ENCODE measurements around the gene FHOD3. TPM values are rescaled to one million over a fixed set of nuclear protein-coding genes. Genes with fewer than 3 reads are reported as not detected.

FHOD3 gene
- total RNA-seq, 2 donors from 2014 or later: 2.8 to 3.1 TPM

- no peak overlapping the region for H3K27ac ChIP-seq (ENCODE audit: low read depth, low read length)
- no peaks in the 10 kb centered on the region for H3K36me3 ChIP-seq (ENCODE audit: control insufficient read depth, insufficient read depth, low read length)
- no peak overlapping the region for H3K9ac ChIP-seq (ENCODE audit: extremely low read depth, low read length, poor library complexity, severe bottlenecking)
- no peak for DNase-seq
- no peak overlapping the region for H3K27ac Mint-ChIP-seq
- TF ChIP-seq CTCF (conservative IDR thresholded peaks at IDR 0.05): no peak
- H3K27me3 ChIP-seq (ENCODE audit: control insufficient read depth, insufficient read depth, low read length, poor library complexity, severe bottlenecking): no peaks in the 10 kb centered on the region
- no peaks in the 10 kb centered on the region for H3K9me3 ChIP-seq (ENCODE audit: control insufficient read depth, low read length)
- H3K4me1 ChIP-seq (ENCODE audit: control insufficient read depth, insufficient read depth, low read length): no peaks in the 10 kb centered on the region
- H3K4me3 Mint-ChIP-seq: no peak overlapping the region
- H3K4me3 ChIP-seq (ENCODE audit: low read length): no peak overlapping the region
- no peaks in the 10 kb centered on the region for H3K4me1 Mint-ChIP-seq
- no peaks in the 10 kb centered on the region for H3K36me3 Mint-ChIP-seq (ENCODE audit: low read depth)
- H3K27me3 Mint-ChIP-seq (ENCODE audit: insufficient read depth): no peaks in the 10 kb centered on the region
- no peaks in the 10 kb centered on the region for H3K9me3 Mint-ChIP-seq
- WGBS, 2 experiments (ENCODE audit: insufficient coverage in 1 of 2, insufficient read length in 1 of 2): 88 to 90% methylated on average over 1 of the region's 1 CpG
These were observed 123.3 kb downstream of the FHOD3 start for GRCh38 chr18:36420826-36421225.

- peak; percentile 42 for TF ChIP-seq CTCF (conservative IDR thresholded peaks at IDR 0.05)
- H3K27me3 ChIP-seq (ENCODE audit: control insufficient read depth, insufficient read depth, low read length, poor library complexity, severe bottlenecking): no peaks in the 10 kb centered on the region
- Mint-ChIP-seq H3K4me3 (no peak overlapping the region), H3K4me1 (peaks cover 10% of the 10 kb centered on the region), H3K9me3 (no peaks in the 10 kb centered on the region), H3K27me3 (ENCODE audit: insufficient read depth) (no peaks in the 10 kb centered on the region), H3K27ac (no peak overlapping the region), H3K36me3 (ENCODE audit: low read depth) (no peaks in the 10 kb centered on the region)
- no peak overlapping the region for H3K9ac ChIP-seq (ENCODE audit: extremely low read depth, low read length, poor library complexity, severe bottlenecking)
- DNase-seq: no peak
- H3K4me1 ChIP-seq (ENCODE audit: control insufficient read depth, insufficient read depth, low read length): no peaks in the 10 kb centered on the region
- no peaks in the 10 kb centered on the region for H3K9me3 ChIP-seq (ENCODE audit: control insufficient read depth, low read length)
- WGBS, 2 experiments (ENCODE audit: insufficient coverage in 1 of 2, insufficient read length in 1 of 2): 91 to 94% methylated on average over 2 to 4 of the region's 4 CpGs
- H3K4me3 ChIP-seq (ENCODE audit: low read length): no peak overlapping the region
- H3K27ac ChIP-seq (ENCODE audit: low read depth, low read length): no peak overlapping the region
- H3K36me3 ChIP-seq (ENCODE audit: control insufficient read depth, insufficient read depth, low read length): no peaks in the 10 kb centered on the region
These were observed 127.2 kb downstream of the FHOD3 start for GRCh38 chr18:36424741-36425142.

GRCh38 chr18:36427369-36427768 is 129.9 kb downstream of the FHOD3 start:
- H3K9ac ChIP-seq (ENCODE audit: extremely low read depth, low read length, poor library complexity, severe bottlenecking): no peak overlapping the region
- Mint-ChIP-seq H3K36me3 (ENCODE audit: low read depth) (no peaks in the 10 kb centered on the region), H3K4me1 (peaks cover 11% of the 10 kb centered on the region), H3K27ac (no peak overlapping the region), H3K9me3 (no peaks in the 10 kb centered on the region), H3K4me3 (no peak overlapping the region), H3K27me3 (ENCODE audit: insufficient read depth) (no peaks in the 10 kb centered on the region)
- no peaks in the 10 kb centered on the region for H3K27me3 ChIP-seq (ENCODE audit: control insufficient read depth, insufficient read depth, low read length, poor library complexity, severe bottlenecking)
- 90 to 100% methylated on average over 2 to 3 of the region's 3 CpGs for WGBS, 2 experiments (ENCODE audit: insufficient coverage in 1 of 2, insufficient read length in 1 of 2)
- no peak overlapping the region for H3K27ac ChIP-seq (ENCODE audit: low read depth, low read length)
- no peaks in the 10 kb centered on the region for H3K9me3 ChIP-seq (ENCODE audit: control insufficient read depth, low read length)
- no peak for DNase-seq
- H3K4me3 ChIP-seq (ENCODE audit: low read length): no peak overlapping the region
- TF ChIP-seq CTCF (conservative IDR thresholded peaks at IDR 0.05): no peak
- no peaks in the 10 kb centered on the region for H3K36me3 ChIP-seq (ENCODE audit: control insufficient read depth, insufficient read depth, low read length)
- no peaks in the 10 kb centered on the region for H3K4me1 ChIP-seq (ENCODE audit: control insufficient read depth, insufficient read depth, low read length)
